ENCODE data around the gene PLA2G4C.

GRCh38 chr19:48060381-48060780, 50.2 kb downstream of the PLA2G4C start:
- TF ChIP-seq CTCF (IDR thresholded peaks at IDR 0.05): no peak
- no peak for TF ChIP-seq POLR2A (IDR thresholded peaks at IDR 0.05)

Data from gastroesophageal sphincter (tissue), 3 donors.